SU-DHL-6 (cell line): ENCODE results near the gene CCL17.

Experiments used
- CTCF ChIP-seq: fragments of 200-600 bp; sonication (generic); IDR thresholded peaks from one replicate; pipeline ENCODE4 v1.5.1; 2017; ENCODE audit warnings: antibody characterized with exemption, mild to moderate bottlenecking, low read length, moderate library complexity; ENCODE audit not compliant: insufficient read depth, poor library complexity, severe bottlenecking
- EZH2phosphoT487 ChIP-seq: fragments of 200-600 bp; sonication (generic), shearing (Covaris generic); conservative IDR thresholded peaks from 2 replicates; pipeline ENCODE4 v1.6.1; 2018; ENCODE audit warnings: mild to moderate bottlenecking, antibody characterized with exemption, low read length, moderate library complexity, mixed read lengths

GRCh38 chr16:57357330-57358085, 47.1 kb upstream of the CCL17 start:
- TF ChIP-seq CTCF (no peak), EZH2phosphoT487 (no peak)
